K562 (cell line): ENCODE measurements around the gene MRNIP. TPM values are rescaled to one million over a fixed set of nuclear protein-coding genes. Genes with fewer than 3 reads are reported as not detected.

Experiments used
- HMGXB4 ChIP-seq: sonication (generic); formaldehyde crosslinking; IDR thresholded peaks from 2 replicates; pipeline ENCODE4 v1.8.1; 2023; ENCODE audit warnings: mild to moderate bottlenecking, missing genetic modification reagents
- MGA ChIP-seq: fragments of 450-650 bp; IDR thresholded peaks from 2 replicates; pipeline ENCODE4 v1.6.1; 2016; ENCODE audit warnings: mild to moderate bottlenecking, moderate library complexity
- MYNN ChIP-seq, 2 experiments: sonication (generic); formaldehyde crosslinking in 1 of 2; IDR thresholded peaks; 2 replicates each; pipeline versions ENCODE4 v1.5.0 to v1.6.1; 2016 to 2020; ENCODE audit warnings: antibody characterized with exemption in 1 of 2, missing genetic modification reagents in 1 of 2
- ZBTB34 ChIP-seq: fragments of 250-450 bp; sonication (Bioruptor Pico); IDR thresholded peaks from 2 replicates; pipeline ENCODE4 v1.8.0; 2021; ENCODE audit warnings: mild to moderate bottlenecking, moderate library complexity
- polyA plus RNA-seq, 8 experiments: library from polyadenylated mRNA; depleted of rRNA in 4 of 8; stranded (reverse) in 5 of 8; unstranded in 3 of 8; fragments of >200 nt; fragmentation: Nextera tagmentation in 2 of 8; fragmentation: Illumina TruSeq in 1 of 8; extraction: Ambion mirVana in 2 of 8; extraction: Trizol in 1 of 8; gene quantifications; 2 replicates each; pipeline versions ENCODE4 v1.2.1 to v1.2.3, GENCODE V29; 2011 to 2014; ENCODE audit warnings: inconsistent platforms in 1 of 8, missing spikeins in 1 of 8
- total RNA-seq, 7 experiments: library from RNA; depleted of rRNA in 6 of 7; stranded (reverse); fragments of >200 nt in 6 of 7; fragmentation: Illumina TruSeq in 2 of 7; extraction: Trizol in 2 of 7; gene quantifications; 2 replicates each; pipeline versions ENCODE4 v1.2.1 to v1.2.3, GENCODE V29; 2011 to 2021; ENCODE audit warnings: low replicate concordance in 1 of 7

Gene MRNIP
- total and polyA plus RNA-seq, 9 of the 15 experiments (the other 6 are each of a cell fraction or from before 2014, with no cell fraction given) = 3.6 to 39.0 (median 16.8) TPM

- TF ChIP-seq MGA (no peak), HMGXB4 (CRISPR knock-in tag) (0 out of 2 replicates have a peak, but pooled peaks have one; percentile 63), MYNN (IDR thresholded peaks at IDR 0.05) (no peak), MYNN (CRISPR knock-in tag; IDR thresholded peaks at IDR 0.05) (no peak), ZBTB34 (CRISPR knock-in tag) (no peak)
These were observed 52.2 kb downstream of the MRNIP start, which contains the start of gene MGAT4B (continued) for GRCh38 chr5:179806250-179807048.
